ENCODE measurements around the gene DPF1.
"Not testable (repeated sequence)": the region's sequence is repeated elsewhere in the genome, so short reads cannot be mapped to it uniquely, and the experiment has no call there.

DPF1 gene

DNA sequence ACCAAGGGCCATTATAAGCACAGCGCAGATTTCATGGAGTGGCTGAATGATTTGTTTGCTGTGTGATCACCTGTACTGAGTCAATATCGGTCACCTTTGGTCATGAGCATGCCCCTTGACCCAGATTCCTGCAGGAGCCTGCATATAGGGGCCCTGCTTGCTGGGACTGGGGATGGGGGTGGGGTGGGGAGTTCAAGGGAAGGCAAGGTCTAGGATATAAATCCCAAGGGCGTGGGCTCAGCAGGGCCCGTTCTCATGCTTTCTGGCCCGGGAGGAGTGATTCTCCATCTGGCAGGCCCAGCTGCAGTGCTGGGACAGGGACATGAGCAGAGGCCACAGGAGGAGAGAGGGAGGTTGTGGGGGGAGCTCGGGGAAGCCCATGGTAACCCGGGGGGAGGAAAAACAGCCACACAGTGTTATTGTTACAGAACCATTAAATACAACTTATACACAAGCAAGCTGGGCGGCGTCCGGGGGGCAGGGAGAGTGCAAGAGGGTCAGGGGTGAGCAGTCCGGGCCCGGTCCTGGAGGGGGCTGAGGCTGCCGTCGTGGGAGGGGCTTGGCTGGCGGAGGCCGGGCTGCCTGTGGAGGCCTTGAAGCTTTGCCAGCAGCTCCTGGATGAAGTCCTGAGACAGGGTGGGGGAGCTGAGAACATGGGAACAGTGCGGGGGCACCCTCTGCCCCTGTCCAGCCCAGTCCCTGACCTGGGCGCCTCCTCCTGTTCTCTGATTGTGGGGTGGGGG, 27.0 kb upstream of the DPF1 start:
- no peak for DNase-seq (ENCODE audit: low read depth in 3 of 3, low spot score in 1 of 3)

DNA sequence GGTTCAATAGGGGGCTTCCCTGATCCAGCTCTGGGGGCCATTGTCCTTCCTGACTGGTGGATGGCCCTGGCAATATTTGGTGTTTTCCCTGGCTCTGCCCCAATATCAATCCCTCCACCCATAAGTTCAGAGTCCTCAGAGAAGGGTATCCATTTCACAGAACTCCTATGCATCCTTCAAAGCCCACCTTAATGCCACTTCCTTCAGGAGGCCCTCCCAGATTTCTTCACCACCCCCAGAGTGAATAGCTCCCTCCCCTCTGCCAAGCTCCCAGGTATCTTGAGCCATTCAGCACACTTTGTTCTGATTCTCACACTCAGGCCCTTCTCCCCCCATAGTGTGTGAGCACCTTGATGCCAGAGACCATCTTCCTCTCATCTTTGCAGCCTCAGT, 26.4 kb upstream of the DPF1 start:
- DNase-seq (ENCODE audit: low read depth in 3 of 3, low spot score in 1 of 3) = no peak

DNA sequence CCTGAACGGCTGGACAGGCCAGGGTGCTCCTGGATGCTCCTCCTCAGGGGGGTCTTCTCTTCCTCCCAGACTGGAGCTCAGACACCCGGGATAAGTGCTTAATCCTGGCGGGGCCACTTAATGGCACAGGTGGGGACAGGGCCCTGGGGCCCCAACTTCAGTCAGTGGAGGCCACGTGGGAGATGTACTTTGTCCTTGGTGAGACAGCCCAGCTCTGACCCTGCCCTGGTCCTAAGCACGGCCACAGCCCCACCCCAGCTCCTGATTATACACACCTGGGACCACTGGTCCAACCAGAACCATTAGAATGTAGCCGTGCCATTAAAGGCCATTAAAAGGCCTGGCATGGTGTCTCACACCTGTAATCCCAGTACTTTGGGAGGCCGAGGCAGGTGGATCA, 24.4 kb upstream of the DPF1 start:
- DNase-seq (ENCODE audit: low read depth in 3 of 3, low spot score in 1 of 3) = no peak

DNA sequence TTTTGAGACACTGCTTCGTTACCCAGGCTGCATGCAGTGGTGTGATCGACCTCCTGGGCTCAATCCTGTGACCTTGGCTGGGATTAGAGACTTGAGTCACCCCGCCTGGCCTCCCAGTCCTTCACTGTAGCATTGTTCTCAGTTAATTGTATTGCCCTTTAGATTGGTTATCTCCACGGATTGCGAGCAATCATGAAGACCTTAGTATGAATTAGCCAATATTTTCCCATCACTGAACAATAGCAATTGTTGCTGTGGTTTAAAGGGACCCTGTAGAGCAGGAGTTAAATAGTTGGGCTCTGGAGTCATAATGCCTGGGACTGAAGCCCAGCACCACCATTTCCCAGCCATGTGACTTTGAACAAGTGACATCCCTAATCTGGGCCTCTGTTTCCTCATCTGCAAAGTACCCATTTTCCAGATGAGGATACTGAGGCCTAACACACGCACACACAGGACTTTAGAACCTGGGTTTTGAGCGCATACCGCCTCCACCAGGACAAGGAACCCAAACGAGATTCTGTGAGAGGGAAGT, 23.8 kb upstream of the DPF1 start:
- no peak for DNase-seq (ENCODE audit: low read depth in 3 of 3, low spot score in 1 of 3)

DNA sequence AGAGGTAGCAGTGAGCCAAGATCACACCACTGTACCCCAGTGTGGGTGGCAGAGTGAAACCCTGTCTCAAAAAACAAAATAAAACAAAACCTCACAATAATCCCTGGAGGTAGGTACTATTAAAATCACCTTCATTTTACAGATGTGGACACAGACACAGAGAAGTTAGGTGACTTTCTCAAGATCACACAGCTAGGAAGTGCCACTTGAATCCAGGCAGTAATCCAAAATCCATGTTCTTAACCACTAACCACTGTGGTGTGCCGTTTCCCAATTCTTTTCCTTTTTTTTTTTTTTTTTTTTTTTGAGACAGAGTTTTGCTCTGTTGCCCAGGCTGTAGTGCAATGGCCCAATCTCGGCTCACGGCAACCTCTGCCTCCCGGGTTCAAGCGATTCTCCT, 23.1 kb upstream of the DPF1 start:
- no peak for DNase-seq (ENCODE audit: low read depth in 3 of 3, low spot score in 1 of 3)

DNA sequence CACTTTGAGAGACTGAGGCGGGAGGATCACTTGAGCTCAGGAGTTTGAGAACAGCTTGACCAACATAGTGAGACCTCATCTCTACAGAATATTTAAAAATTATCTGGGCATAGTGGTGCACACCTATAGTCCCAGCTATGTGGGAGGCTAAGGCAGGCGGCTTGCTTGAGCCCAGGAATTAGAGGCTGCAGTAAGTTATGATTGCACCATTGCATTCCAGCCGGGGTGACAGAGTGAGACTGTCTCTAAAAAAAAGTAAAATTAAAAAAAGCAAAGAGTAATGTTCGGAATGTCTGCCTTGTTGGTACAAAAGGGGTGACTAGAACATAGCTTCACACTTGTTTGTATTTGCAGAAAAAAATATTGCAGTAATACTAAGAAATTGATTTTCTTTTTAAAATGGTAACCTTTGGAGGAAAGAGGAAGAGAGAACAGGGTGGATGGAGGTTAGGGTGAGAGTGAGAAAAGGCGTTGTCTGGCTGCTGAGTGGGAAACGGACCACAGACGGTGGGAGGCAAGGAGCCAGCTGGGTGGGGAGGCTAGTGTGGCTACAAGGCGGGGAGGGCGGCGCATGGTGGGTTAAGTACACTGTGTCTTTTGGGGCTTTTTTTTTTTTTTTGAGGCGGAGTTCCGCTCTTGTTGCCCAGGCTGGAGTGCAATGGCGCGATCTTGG, 21.9 kb upstream of the DPF1 start:
- no peak for DNase-seq (ENCODE audit: low read depth in 3 of 3, low spot score in 1 of 3)

DNA sequence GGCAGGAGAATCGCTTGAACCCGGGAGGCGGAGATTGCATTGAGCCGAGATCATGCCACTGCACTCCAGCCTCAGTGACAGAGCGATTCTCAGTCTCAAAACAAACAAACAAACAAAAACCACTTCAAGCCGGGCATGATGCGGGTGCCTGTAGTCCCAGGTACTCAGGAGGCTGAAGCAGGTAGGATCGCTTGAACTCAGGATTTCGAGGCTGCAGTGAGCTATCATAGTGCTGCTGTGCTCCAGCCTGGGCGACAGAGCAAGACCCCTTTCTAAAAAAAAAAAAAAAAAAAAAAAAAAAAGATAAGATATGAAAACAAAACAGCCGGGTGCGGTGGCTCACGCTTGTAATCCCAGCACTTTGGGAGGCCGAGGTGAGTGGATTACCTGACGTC, 19.3 kb upstream of the DPF1 start:
- no peak for DNase-seq (ENCODE audit: low read depth in 3 of 3, low spot score in 1 of 3)

DNA sequence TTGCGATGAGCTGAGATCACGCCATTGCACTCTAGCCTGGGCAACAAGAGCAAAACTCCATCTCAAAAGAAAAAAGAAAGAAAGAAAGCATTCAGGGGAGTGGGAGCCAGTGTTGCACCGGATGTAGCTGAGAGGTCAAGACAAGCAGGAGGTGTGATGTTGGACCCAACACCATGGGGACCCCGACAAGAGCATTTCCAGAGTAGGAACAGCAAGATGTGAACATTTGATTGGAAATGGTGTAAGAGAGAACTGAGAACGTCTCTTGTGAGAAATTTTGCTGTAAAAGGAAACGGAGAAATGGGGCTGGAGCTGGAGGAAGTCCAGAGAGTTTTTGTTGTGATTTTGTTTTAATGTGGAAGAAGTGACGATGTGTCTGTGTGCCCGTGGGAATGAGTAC, 15.8 kb upstream of the DPF1 start:
- DNase-seq (ENCODE audit: low read depth in 3 of 3, low spot score in 1 of 3) = no peak

DNA sequence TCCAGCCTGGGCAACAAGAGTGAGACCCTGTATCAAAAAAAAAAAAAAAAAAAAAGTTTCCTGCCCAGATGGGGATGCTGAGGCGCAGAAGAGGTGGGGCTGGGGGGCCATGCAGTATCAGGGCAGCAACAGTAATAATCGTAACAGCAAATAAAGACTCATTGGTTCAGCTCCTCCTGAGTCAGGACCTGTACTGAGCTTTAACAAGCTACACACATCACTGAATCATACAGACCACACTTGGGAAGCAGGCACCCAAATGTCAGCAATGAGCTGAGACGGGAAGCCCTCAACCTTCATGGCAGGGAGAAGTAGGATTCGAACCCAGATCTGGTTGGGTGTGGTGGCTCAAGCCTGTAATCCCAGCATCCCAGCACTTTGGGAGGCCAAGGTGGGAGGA, 10.6 kb upstream of the DPF1 start:
- no peak for DNase-seq (ENCODE audit: low read depth in 3 of 3, low spot score in 1 of 3)

DNA sequence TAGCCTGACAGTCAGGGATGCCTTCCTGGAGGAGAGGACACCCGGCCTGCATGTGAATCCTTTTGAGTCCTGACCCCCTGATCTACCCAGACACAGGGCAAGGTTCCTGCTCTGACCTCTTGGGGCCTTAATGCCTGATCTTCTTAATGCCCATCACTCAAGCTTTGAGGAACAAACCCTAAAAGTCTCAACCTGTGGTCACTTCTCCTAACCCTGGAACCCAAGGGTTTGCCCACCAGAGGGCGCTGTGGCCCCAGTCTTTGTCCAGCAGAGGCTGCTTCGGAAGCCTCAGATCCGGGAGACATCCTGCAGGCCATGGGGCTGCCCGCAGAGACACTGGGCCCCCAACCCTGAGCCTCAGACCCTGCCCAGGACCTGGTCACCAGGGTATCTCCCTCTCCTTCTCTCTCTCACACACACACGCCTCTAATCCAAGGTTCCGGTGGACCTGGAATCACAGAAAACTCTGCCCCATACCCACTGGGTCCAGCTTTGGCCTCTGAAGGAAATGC, 9.8 kb upstream of the DPF1 start:
- DNase-seq (ENCODE audit: low read depth in 3 of 3, low spot score in 1 of 3) = peak; percentile 35 to 72 (median 37)

DNA sequence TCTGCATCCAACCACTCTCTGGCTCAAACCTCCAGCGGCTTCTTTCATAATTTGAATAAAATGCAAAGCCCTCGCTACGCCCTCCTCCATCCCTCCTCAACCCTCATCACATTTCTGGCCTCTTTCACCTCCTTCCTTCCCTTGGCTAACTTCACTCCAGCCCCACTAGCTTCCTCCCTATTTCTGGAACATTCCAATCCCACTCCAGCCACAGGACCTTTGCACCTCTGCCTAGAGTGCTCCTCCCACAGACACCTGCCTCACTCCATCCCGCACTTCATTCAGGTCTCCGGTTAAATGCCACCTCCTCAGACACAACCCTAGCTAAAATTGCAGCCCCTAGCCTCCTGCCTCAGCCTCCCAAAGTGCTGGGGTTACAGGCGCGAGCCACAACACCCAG, 7.9 kb upstream of the DPF1 start:
- DNase-seq (ENCODE audit: low read depth in 3 of 3, low spot score in 1 of 3) = no peak

DNA sequence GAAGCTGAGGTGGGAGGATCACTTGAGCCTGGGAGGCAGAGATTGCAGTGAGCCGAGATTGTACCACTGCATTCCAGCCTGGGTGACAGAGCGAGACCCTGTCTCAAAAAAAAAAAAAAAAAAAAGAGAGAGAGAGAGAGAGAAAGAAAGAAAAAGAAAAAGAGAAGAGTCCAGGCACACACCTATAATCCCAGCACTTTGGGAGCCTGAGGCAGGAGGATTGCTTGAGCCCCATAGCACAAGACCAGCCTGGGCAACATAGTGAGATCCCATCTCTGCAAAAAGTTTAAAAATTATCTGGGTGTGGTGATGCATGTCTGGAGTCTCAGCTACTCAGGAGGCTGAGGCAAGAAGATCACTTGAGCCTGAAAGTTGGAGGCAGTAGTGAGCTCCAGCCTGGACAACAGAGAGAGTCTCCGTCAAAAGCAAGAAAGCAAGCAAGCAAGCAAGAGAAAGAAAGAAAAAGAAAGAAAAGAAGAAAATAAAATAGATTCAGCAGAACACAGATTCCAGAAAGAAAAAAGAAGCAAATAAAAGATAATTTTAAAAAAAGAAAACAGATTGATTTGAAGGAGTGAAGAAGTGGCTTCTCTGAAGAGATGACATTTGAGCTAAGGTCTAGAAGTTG, 6.6 kb upstream of the DPF1 start:
- DNase-seq (ENCODE audit: low read depth in 3 of 3, low spot score in 1 of 3) = not testable (repeated sequence)

DNA sequence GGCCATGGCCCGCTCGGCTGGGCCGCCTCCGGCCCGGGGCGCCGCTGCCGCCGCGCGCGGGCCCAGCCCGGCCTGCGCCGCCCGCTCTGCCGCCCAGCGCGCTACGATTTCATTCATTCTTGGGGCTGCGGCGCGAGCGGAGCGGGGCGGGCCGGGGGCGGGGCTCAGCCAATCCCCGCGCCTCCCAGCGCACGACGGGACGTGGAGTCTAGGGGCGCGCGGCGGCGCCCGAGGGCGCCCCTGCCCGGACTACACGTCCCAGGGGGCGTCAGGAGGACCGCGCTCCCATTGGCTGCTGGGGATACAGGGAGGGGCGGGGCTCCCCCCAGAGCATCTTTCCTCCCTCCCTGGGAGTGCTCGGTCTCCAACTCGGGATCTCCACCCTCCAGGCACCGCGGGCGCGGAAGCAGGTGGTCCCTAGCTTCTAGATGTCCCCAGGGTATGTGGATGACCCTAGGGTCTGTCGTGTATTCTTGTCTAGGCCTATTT, 5.6 kb upstream of the DPF1 start:
- peak in 2 of 3 donors; percentile 14 to 43 for DNase-seq (ENCODE audit: low read depth in 3 of 3, low spot score in 1 of 3)

DNA sequence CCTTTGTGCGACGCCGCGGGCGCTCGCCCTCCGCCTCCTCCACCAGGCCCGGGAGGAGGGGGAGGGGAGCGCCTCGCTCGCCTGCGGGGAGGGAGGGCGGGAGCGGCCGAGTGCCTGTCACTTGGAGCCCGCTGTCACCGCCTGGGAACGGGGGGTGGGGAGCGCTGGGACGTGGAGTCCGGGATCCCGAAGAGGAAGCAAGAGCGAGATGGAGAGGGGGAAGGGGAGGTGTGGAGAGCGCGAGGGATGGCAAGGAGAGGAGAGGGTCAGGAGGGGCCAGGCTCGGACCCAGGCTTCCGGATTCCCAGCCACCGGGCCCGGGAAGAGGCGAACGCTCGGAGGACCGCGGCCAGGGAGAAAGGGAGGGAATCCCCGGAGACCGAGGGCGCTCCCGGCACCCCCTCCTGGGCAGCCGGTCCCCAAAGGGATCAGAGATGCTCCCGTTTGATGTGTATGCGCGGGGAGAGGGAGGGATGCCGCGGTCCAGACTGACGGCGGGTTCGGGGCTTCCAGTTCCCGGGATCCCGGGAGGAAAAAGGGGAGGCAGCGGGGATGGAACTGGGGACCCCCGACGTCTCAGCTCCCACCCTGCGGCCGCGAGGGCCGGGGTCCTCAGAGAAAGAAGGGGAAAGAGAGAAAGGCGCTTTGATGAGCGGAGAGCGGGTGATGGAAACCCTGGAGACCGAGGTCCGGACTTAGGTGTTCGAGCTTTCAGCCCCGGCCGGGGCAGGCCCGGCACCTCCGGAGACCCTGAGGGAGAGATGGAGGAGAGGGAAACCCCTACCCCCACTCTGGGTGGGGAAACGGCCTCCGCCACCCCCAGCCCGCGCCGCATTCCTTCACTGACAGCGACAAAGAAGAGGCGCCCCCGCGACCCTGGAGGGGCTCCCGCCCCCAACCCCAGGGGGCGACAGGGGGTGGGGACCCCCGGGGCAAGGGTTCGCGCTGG, 4.7 kb upstream of the DPF1 start:
- no peak for DNase-seq (ENCODE audit: low read depth in 3 of 3, low spot score in 1 of 3)

DNA sequence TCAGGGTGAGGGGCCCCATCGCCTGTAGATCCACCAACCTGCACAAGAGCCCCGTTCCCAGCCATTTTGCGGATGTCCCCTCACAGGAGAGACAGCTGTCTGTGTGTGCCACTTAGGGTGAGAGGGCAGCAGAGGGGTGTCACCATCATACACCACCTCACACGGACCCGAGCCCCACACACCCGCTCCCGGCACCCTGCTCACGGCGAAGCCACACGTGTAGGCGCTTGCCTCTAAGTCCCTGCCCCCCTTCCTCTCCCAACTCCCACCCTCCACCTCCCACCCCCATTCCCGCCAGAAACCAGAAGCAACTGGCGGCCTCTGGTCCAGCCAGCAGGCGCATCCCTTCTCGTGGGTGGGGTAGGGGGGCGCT, 4.0 kb upstream of the DPF1 start:
- no peak for DNase-seq (ENCODE audit: low read depth in 3 of 3, low spot score in 1 of 3)

DNA sequence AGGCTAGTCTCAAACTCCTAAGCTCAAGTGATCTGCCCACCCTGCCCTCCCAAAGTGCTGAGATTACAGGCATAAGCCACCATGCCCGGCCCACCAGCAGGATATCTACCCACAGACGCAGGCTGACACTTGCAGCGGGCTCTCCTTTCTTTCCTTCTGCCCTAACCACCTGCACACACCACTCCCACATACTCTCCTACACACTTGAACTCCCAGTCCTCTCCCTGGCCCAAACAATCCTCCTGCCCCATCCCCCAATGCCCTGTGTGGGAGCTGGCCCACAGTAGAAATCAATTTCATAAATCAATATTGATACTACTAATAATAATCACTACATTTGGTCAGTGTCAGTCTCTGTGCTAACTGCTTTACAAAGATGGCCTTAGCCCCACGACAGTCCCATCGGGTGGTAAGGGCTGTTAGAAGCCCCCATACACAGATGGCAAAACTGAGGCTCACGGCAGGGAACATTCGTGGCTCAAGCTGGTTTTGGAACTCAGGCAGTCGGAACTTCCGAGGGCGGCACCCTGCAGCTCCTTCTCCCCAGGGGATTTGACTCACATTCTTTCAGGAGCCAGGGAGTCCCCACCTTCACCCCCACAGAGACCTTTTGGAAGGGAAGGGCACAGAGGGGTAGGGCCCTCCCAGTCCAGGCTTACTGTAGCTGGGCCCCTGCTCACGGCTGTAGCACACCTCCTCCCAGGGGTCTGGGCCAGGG, 3.4 kb upstream of the DPF1 start:
- DNase-seq (ENCODE audit: low read depth in 3 of 3, low spot score in 1 of 3) = no peak

DNA sequence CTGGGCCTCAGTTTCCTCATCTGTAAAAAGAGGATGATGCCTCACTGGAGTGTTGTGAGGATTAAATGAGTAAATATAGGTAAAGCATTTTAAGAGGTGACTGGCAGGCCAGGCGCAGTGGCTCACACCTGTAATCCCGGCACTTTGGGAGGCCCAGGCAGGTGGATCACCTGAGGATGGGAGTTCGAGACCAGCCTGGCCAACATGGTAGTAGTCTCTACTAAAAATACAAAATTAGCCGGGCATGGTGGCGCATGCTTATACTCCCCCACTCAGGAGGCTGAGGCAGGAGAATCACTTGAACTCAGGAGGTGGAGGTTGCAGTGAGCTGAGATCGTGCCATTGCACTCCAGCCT, 819 bp upstream of the DPF1 start:
- not testable (repeated sequence) for DNase-seq (ENCODE audit: low read depth in 3 of 3, low spot score in 1 of 3)

DNA sequence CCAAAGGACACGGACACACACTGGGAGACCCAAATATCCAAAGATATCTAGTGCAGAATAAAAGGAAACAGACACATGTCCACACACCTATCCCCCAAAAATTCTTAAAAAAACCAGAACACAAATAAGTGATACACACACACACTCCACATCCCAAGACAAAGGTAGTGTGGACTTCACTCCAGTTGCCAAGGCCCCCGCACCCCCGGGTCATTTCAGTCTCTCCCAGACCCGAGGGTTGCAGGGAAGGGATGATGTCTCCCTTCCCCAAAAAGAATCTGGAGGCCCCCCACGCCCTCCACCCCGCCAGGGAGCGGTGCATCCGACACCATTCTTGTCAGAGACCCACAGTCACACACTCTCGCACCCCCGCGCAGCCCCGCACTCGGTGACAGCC, 407 bp downstream of the DPF1 start:
- DNase-seq (ENCODE audit: low read depth in 3 of 3, low spot score in 1 of 3) = no peak

DNA sequence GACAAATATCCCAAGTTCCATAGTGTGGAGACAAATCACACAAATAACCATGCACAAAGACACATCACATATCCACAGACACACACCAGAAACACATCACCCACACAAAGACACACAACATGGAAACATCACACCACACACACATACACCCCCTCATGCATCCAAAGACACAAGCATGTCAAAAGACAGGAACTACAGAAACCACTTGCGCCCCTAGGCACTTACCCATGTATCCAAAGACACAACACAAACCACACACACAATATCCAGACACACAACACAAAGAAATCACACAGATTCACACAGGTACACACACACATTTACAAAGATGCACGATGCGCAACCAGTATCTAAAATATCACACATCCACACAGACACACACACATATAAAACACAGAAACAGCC, 901 bp downstream of the DPF1 start:
- no peak for DNase-seq (ENCODE audit: low read depth in 3 of 3, low spot score in 1 of 3)
